ENCODE results near the gene H1-8.

H1-8 gene

DNA sequence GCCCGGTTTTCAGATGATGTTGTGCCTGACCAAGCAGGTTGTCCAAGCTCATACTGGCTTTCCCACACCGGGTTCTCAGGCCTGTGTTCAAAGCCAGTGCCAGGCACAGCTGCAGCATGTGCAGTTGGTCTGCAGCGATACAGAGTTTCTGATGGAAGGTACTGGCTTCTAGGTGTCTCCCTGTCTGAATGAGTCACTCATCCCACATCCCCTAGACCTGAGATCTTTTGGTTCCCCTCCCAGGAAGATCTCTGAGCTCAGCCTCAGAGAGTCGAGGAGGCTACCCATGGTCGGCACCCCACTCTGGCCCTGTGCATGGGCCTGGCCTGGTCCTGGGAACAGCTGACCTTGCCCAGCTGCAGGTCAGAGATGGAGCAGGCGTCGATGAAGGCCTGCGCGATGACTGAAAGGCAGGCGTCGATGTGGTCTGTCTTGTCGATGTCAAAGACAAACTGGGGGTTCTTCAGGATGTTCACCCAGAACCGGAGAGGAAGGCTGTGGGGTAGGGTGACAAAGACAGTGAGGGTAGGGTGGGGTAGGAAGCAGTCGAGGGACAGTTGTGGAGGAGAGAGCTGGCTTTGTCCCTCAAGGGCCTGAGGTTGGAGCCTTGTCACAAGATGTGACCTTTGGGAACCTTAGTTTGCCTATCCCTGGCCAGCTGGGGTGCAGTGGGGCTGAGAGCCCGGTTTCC lies 15.3 kb downstream of the H1-8 start:
- TF ChIP-seq, protein P1, sequence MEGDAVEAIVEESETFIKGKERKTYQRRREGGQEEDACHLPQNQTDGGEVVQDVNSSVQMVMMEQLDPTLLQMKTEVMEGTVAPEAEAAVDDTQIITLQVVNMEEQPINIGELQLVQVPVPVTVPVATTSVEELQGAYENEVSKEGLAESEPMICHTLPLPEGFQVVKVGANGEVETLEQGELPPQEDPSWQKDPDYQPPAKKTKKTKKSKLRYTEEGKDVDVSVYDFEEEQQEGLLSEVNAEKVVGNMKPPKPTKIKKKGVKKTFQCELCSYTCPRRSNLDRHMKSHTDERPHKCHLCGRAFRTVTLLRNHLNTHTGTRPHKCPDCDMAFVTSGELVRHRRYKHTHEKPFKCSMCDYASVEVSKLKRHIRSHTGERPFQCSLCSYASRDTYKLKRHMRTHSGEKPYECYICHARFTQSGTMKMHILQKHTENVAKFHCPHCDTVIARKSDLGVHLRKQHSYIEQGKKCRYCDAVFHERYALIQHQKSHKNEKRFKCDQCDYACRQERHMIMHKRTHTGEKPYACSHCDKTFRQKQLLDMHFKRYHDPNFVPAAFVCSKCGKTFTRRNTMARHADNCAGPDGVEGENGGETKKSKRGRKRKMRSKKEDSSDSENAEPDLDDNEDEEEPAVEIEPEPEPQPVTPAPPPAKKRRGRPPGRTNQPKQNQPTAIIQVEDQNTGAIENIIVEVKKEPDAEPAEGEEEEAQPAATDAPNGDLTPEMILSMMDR (IDR thresholded peaks at IDR 0.05; ENCODE audit: low read depth, low read length) = no peak
- H3K4me3 ChIP-seq (ENCODE audit: low read depth, low read length) = no peak overlapping the region

DNA sequence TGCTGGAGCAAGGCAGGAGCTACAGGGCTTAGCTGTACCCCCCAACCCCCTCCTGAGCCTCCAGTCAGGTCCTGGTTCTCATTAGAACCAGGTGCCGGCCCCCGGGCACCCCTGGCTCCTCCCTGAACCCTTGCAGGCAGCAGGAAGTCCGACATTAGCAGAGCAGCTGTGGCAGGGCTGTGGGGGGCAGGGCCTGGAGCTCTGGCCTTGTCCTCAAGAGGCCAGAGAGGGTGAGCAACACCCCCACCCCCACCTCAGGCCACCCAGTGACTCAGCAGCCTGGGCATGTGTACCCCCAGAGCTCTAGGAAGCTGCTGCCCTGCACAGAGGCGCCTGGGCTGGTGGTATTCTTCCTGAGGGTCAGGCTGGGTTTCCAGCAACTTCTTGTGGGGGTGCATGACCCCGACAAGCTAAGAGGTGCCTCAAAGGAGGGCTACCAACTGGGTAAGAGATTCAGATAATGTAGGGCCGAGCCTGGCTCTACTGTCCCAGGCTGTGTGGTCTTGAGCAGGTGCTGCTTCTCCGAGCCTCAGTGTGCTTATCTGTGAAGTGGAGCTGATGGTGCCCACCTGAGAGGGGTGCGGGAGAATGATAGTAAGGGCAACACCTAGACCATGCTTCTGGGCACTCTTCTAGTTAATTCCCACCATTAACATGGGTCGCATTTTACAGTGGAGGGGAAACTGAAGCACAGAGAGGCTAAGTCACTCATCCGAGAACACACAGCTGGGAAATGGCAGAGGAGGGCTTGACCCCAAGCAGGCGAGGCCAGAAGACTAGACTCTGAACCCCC lies 16.0 kb downstream of the H1-8 start:
- no peak overlapping the region; the same call in 1 of the 2 replicates for H3K4me3 ChIP-seq (ENCODE audit: low read depth, low read length)
- TF ChIP-seq, protein P1 (IDR thresholded peaks at IDR 0.05; ENCODE audit: low read depth, low read length) = no peak

DNA sequence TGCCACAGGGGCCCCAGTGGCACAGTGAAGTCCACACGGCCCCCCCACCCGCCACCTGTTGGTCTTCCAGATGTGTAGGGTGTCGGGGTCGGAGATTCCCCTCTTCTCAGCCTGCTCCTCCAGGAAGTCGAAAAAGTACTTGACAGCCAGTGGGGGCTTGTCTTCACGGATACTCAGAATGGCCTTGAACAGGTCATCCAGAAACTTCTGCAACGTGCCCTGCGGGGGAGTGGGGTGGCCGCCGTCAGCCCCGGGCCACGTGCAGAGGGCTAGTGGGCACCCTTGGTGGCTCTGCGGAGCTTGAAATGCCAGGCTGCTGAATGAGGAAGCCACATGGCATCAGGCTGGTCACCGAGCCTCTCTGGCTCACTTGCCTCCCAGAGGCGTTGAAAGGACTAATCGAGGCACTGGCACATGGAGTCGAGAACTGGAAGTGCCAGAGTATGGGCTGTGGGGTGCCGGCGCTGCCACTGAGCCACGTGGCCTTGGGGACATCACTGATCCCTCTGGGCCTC lies 16.6 kb downstream of the H1-8 start:
- TF ChIP-seq, protein P1 (IDR thresholded peaks at IDR 0.05; ENCODE audit: low read depth, low read length) = no peak
- peak overlapping the region; percentile 50 for H3K4me3 ChIP-seq (ENCODE audit: low read depth, low read length)

DNA sequence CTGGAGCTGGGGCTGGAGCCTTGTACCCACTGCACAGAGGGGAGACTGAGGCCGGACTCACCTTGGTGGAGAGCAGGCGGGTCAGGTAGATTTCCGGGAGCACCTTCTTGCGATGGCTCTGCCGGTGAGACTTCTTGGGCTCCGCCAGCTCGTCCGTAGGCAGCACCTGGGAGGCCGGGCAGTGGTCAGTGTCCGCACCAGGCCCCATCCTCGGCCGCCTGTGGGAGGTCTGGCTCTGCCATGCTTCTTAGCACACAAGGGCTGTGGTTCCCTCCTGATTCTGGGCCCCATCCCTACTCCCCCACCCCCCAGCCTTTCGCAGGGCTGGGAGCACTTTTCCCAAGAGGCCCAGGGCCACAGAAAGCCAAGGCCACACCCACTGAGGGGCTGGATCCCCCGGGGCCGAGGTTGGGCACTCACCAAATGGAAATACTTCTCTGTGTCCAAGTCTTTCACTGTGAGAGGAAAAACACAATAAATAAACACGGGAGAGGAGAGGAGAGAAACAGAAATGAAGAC lies 17.4 kb downstream of the H1-8 start:
- H3K4me3 ChIP-seq (ENCODE audit: low read depth, low read length) = peak overlapping the region; percentile 50

DNA sequence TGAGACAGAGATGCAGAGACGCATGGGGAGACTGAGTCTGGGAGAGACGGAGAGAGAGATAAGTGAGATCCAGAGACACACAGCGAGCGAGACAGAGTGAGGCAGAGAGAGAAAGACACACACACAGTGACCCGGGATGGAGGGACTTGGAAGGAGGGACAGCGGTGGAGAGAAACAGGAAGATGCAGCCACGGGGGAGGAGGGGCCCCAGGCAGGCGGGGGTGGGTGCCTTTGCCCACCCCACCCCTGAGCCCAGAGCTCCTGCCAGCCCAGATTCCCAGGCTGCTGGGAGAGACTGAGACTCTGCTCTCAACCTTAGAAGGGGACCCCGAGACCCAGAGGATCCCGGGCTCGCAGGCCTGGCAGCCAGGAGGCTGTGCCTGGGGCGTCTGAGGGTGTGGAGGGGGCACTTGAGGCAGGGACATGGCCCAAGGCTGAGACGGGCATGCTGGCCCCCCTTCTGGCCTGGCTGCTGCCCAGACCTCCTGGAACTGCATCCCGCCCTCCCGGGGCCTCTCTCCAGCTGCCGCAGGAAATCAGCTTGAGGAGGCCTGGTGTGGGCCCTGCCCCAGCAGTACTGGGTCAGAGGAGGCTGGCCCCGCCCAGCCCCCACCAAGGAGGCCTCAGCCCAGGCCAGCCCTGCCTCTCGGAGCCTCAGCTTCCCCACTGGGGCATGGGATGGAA lies 18.1 kb downstream of the H1-8 start:
- peak overlapping the region; percentile 3; the same call in 1 of the 2 replicates for H3K4me3 ChIP-seq (ENCODE audit: low read depth, low read length)
- TF ChIP-seq, protein P1 (IDR thresholded peaks at IDR 0.05; ENCODE audit: low read depth, low read length) = no peak

More for the DNA sequence above, 17.4 kb downstream of the H1-8 start:
- TF ChIP-seq, protein P1 (IDR thresholded peaks at IDR 0.05; ENCODE audit: low read depth, low read length) = no peak

DNA sequence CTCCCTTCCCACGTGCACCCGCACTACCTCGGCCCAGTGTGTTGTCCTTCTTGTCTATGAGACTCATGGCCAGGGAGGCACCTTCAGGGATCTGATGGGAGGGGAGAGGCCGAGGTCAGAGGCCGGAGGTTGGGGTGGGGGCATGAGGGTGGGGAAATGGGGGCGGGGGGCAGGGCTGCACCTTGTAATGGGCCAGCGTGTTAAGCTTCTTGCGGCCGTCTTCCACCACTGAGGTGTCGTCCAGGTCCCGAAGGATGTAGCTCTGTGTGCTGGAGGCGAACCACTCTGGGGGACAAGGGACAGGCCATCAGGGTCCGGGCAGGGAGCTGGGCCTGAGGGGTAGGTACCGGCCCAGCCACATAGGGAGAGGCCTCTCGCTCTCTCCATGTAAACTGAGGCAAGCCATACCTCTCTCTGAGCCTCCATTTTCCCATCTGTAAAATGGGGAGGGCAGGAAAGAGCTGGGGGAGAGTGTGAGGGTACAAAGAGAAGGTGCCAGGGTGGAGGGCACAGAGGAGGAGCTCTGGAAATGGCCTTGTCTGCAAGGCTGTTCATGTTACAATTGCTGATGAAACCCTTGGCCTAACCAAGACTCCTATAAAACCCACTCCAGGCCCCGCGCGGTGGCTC lies 18.8 kb downstream of the H1-8 start:
- TF ChIP-seq, protein P1 (IDR thresholded peaks at IDR 0.05; ENCODE audit: low read depth, low read length) = no peak
- H3K4me3 ChIP-seq (ENCODE audit: low read depth, low read length) = no peak overlapping the region

All from WI38 (cell line).